ENCODE data around the gene GUCY1A2. TPM values are rescaled to one million over a fixed set of nuclear protein-coding genes. Genes with fewer than 3 reads are reported as not detected.
A peak's percentile ranks its signal among the peaks of the same experiment; 100 is the strongest.

The GUCY1A2 gene
- total RNA-seq, 3 donors from 2014 or later: 0.61 to 4.0 (median 1.4) TPM

- H3K36me3 ChIP-seq (ENCODE audit: low read depth): no peaks in the 10 kb centered on the region
- DNase-seq: no peak
- no peak for TF ChIP-seq CTCF (IDR thresholded peaks at IDR 0.05)
- no peaks in the 10 kb centered on the region for H3K9me3 ChIP-seq
- no peaks in the 10 kb centered on the region for H3K4me1 ChIP-seq (ENCODE audit: low read depth)
- no peak for ATAC-seq
- no peak overlapping the region for H3K4me3 ChIP-seq
- intact Hi-C loops (cut with DNase I, micrococcal nuclease): no loop called here
These were observed 75.2 kb downstream of the GUCY1A2 start for GRCh38 chr11:106943089-106943488.

GRCh38 chr11:106939157-106939556 lies 79.1 kb downstream of the GUCY1A2 start:
- TF ChIP-seq CTCF (IDR thresholded peaks at IDR 0.05): no peak
- no peaks in the 10 kb centered on the region for H3K9me3 ChIP-seq
- no peaks in the 10 kb centered on the region for H3K4me1 ChIP-seq (ENCODE audit: low read depth)
- ATAC-seq (no peak), DNase-seq (no peak)
- H3K36me3 ChIP-seq (ENCODE audit: low read depth): no peaks in the 10 kb centered on the region
- intact Hi-C loops (cut with DNase I, micrococcal nuclease): no loop called here
- H3K4me3 ChIP-seq: no peak overlapping the region

- ATAC-seq (no peak), DNase-seq (no peak)
- no peak for TF ChIP-seq CTCF (IDR thresholded peaks at IDR 0.05)
- Histone ChIP-seq H3K9me3 (no peaks in the 10 kb centered on the region), H3K4me1 (ENCODE audit: low read depth) (no peaks in the 10 kb centered on the region), H3K36me3 (ENCODE audit: low read depth) (no peaks in the 10 kb centered on the region), H3K4me3 (no peak overlapping the region)
- intact Hi-C loops (cut with DNase I, micrococcal nuclease): no loop called here
These were observed 81.2 kb downstream of the GUCY1A2 start for GRCh38 chr11:106937111-106937510.

GRCh38 chr11:106925245-106925644 lies 93.0 kb downstream of the GUCY1A2 start:
- no peaks in the 10 kb centered on the region for H3K4me1 ChIP-seq (ENCODE audit: low read depth)
- TF ChIP-seq CTCF (IDR thresholded peaks at IDR 0.05): no peak
- no peaks in the 10 kb centered on the region for H3K36me3 ChIP-seq (ENCODE audit: low read depth)
- DNase-seq (no peak), ATAC-seq (no peak)
- H3K9me3 ChIP-seq: peaks cover 16% of the 10 kb centered on the region
- intact Hi-C loops (cut with DNase I, micrococcal nuclease): no loop called here
- H3K4me3 ChIP-seq: no peak overlapping the region

- H3K36me3 ChIP-seq (ENCODE audit: low read depth): no peaks in the 10 kb centered on the region
- intact Hi-C loops (cut with DNase I, micrococcal nuclease): no loop called here
- no peak for DNase-seq
- H3K4me3 ChIP-seq: no peak overlapping the region
- H3K9me3 ChIP-seq: peaks cover 10% of the 10 kb centered on the region
- no peaks in the 10 kb centered on the region for H3K4me1 ChIP-seq (ENCODE audit: low read depth)
- no peak for TF ChIP-seq CTCF (IDR thresholded peaks at IDR 0.05)
- ATAC-seq: no peak
These were observed 97.3 kb downstream of the GUCY1A2 start for GRCh38 chr11:106920899-106921509.

GRCh38 chr11:106917973-106918372 lies 100.3 kb downstream of the GUCY1A2 start:
- H3K9me3 ChIP-seq: no peaks in the 10 kb centered on the region
- H3K4me3 ChIP-seq: no peak overlapping the region
- no peaks in the 10 kb centered on the region for H3K36me3 ChIP-seq (ENCODE audit: low read depth)
- ATAC-seq: no peak
- intact Hi-C loops (cut with DNase I, micrococcal nuclease): no loop called here
- TF ChIP-seq CTCF (IDR thresholded peaks at IDR 0.05): no peak
- peak in 1 of 3 donors; percentile 3 for DNase-seq
- H3K4me1 ChIP-seq (ENCODE audit: low read depth): no peaks in the 10 kb centered on the region

Data from mucosa of descending colon (tissue), 3 donors.